ENCODE results near the gene SOCS7. TPM values are rescaled to one million over a fixed set of nuclear protein-coding genes. Genes with fewer than 3 reads are reported as not detected.

The SOCS7 gene
- total RNA-seq, 1 donor from 2014 or later, result 33.3 TPM

DNA sequence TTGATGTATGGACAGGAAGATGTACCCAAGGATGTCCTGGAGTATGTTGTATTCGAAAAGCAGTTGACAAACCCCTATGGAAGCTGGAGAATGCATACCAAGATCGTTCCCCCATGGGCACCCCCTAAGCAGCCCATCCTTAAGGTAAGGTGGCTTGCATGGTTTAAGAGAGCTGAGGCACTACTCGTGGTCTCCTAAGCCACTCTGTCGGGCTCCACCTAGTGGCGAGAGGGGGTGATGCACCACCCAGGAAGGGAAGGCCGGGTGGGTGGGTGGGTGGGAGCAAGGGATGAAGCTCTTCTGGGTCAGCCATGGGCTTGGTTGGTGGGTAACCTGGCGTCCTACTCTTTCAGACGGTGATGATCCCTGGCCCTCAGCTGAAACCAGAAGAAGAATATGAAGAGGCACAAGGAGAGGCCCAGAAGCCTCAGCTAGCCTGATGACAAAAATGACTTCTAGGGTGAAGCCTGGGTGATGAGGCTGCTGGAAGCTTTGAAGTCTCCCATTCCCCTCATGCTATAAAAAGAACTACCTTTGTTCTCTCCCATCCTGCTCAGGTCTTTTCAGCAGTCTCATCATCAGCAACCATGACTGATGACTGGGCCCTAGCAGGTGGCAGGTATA lies 29.4 kb upstream of the SOCS7 start:
- H3K27me3 Mint-ChIP-seq (ENCODE audit: unreplicated experiment), result peaks cover 2% of the 10 kb centered on the region
- no peaks in the 10 kb centered on the region for H3K36me3 Mint-ChIP-seq (ENCODE audit: unreplicated experiment)
- peaks cover 4% of the 10 kb centered on the region for H3K9me3 Mint-ChIP-seq (ENCODE audit: unreplicated experiment)
- H3K4me3 Mint-ChIP-seq (ENCODE audit: unreplicated experiment), result no peak overlapping the region
- TF ChIP-seq, protein P1, sequence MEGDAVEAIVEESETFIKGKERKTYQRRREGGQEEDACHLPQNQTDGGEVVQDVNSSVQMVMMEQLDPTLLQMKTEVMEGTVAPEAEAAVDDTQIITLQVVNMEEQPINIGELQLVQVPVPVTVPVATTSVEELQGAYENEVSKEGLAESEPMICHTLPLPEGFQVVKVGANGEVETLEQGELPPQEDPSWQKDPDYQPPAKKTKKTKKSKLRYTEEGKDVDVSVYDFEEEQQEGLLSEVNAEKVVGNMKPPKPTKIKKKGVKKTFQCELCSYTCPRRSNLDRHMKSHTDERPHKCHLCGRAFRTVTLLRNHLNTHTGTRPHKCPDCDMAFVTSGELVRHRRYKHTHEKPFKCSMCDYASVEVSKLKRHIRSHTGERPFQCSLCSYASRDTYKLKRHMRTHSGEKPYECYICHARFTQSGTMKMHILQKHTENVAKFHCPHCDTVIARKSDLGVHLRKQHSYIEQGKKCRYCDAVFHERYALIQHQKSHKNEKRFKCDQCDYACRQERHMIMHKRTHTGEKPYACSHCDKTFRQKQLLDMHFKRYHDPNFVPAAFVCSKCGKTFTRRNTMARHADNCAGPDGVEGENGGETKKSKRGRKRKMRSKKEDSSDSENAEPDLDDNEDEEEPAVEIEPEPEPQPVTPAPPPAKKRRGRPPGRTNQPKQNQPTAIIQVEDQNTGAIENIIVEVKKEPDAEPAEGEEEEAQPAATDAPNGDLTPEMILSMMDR (IDR thresholded peaks at IDR 0.05; ENCODE audit: partially characterized antibody, unreplicated experiment), result peak; percentile 85
- H3K4me1 Mint-ChIP-seq (ENCODE audit: low read depth, unreplicated experiment), result peaks cover 10% of the 10 kb centered on the region
- H3K27ac Mint-ChIP-seq (ENCODE audit: unreplicated experiment), result no peak overlapping the region
- peak; percentile 83 for DNase-seq

DNA sequence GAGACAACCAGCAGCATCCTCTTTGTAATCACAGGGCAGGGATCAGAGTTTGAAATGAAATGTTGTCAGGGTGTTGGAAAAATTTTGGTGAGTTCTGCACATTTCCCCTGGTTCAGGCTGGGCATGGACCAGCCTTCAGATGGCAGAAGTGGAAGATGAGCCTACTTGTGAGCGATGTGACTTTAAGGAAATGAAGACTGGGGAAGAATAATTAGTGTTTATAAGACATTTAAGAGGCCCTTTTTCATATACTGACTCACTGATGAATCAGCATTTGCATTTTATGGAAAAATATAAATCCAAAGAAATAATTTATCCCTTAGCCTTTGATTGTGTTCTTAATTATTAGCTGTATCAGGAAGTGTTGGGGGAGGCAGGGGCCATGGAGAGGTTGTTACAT lies 28.7 kb upstream of the SOCS7 start:
- no peak for DNase-seq
- no peak overlapping the region for H3K27ac Mint-ChIP-seq (ENCODE audit: unreplicated experiment)
- no peak overlapping the region for H3K4me3 Mint-ChIP-seq (ENCODE audit: unreplicated experiment)
- TF ChIP-seq, protein P1 (IDR thresholded peaks at IDR 0.05; ENCODE audit: partially characterized antibody, unreplicated experiment), result no peak
- H3K36me3 Mint-ChIP-seq (ENCODE audit: unreplicated experiment), result no peaks in the 10 kb centered on the region
- peaks cover 2% of the 10 kb centered on the region for H3K27me3 Mint-ChIP-seq (ENCODE audit: unreplicated experiment)
- peaks cover 4% of the 10 kb centered on the region for H3K9me3 Mint-ChIP-seq (ENCODE audit: unreplicated experiment)
- peaks cover 11% of the 10 kb centered on the region for H3K4me1 Mint-ChIP-seq (ENCODE audit: low read depth, unreplicated experiment)

DNA sequence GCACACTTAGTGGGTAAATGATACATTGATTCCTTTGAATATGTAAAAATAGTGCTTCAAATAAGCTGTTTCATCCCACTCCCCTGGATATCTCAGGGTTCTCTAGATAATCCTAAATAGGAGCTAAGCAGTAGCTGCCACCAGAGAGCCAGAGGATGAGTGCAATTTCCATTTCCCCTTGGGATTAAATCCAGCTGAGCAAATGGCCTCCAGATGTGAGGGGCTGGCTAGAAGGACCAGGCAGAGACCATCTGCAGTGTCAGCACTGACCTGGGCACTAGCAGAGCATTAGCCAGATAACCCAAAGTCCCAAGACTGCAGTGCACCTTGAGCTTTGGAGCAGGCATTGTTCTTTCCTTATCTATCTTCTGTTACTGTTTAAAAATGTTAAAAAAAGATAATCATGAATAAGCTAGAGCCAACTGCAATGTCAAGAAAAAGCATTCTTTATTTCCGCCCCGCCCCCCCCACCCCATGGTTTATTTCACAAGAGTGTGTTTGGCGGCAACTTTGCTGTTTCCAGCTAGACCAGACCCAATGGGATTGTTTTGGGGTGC lies 27.4 kb upstream of the SOCS7 start:
- DNase-seq, result no peak
- H3K27me3 Mint-ChIP-seq (ENCODE audit: unreplicated experiment), result peaks cover 2% of the 10 kb centered on the region
- no peak overlapping the region for H3K4me3 Mint-ChIP-seq (ENCODE audit: unreplicated experiment)
- H3K9me3 Mint-ChIP-seq (ENCODE audit: unreplicated experiment), result peaks cover 2% of the 10 kb centered on the region
- no peak overlapping the region for H3K27ac Mint-ChIP-seq (ENCODE audit: unreplicated experiment)
- H3K36me3 Mint-ChIP-seq (ENCODE audit: unreplicated experiment), result no peaks in the 10 kb centered on the region
- TF ChIP-seq, protein P1 (IDR thresholded peaks at IDR 0.05; ENCODE audit: partially characterized antibody, unreplicated experiment), result no peak
- H3K4me1 Mint-ChIP-seq (ENCODE audit: low read depth, unreplicated experiment), result peaks cover 11% of the 10 kb centered on the region

DNA sequence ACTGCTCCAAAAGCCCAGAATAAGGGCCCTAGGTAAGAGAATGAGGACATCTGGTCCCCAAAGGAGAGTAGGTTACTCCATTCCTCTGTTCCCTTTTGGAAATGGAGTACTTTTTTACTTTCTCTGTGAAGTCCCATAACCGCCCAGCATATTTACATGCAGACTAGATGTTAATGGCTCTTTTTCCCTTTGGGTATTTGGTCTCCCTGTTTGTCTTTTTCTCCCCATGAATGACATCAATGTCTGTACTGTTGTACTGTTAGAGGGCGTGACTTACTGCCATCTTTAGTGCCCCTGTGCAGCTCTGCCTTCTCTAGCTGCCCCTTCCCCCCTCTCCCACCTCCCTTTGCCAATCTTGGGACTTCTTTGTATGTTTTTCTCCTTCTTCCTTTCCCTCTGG lies 26.9 kb upstream of the SOCS7 start:
- Mint-ChIP-seq H3K4me3 (ENCODE audit: unreplicated experiment) (no peak overlapping the region), H3K9me3 (ENCODE audit: unreplicated experiment) (peaks cover 2% of the 10 kb centered on the region), H3K4me1 (ENCODE audit: low read depth, unreplicated experiment) (peaks cover 14% of the 10 kb centered on the region), H3K27ac (ENCODE audit: unreplicated experiment) (peak overlapping the region; percentile 59), H3K27me3 (ENCODE audit: unreplicated experiment) (peaks cover 2% of the 10 kb centered on the region), H3K36me3 (ENCODE audit: unreplicated experiment) (no peaks in the 10 kb centered on the region)
- TF ChIP-seq, protein P1 (IDR thresholded peaks at IDR 0.05; ENCODE audit: partially characterized antibody, unreplicated experiment), result no peak
- DNase-seq, result no peak

DNA sequence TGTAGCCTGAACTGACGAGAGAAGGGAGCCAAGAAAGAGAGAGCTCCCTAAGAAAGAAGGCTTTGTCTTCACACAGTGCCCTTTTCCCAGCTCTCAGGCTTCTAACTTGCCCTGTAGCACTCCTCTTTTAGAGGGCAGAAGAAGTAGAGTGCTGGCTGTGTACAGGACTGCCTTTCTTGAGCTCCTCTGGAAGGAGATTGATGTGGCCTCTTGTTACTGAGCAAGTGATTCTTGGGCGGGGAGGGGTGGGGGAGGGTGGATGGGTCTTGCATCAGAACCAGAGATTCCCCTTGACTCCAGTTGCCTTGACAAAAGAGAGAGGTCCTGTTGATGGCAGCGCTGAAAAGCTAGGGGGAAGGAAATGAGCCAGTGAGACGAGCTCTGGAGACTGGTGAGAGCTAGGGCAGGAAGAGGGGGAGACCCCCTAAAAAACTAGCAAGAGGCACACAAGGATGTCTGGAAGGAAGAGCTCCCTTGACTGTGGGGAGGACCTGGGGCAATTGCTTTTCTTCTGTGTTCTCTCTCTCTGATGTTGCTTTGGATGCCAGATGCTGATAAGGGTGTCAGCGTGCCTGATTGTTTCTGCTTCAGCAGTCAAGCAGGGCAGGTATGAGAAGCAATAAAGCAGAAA lies 26.3 kb upstream of the SOCS7 start:
- Mint-ChIP-seq H3K4me1 (ENCODE audit: low read depth, unreplicated experiment) (peaks cover 16% of the 10 kb centered on the region), H3K27me3 (ENCODE audit: unreplicated experiment) (peaks cover 2% of the 10 kb centered on the region)
- no peak for DNase-seq

More for the DNA sequence above, 26.3 kb upstream of the SOCS7 start:
- Mint-ChIP-seq H3K4me3 (ENCODE audit: unreplicated experiment) (peak overlapping the region; percentile 60), H3K36me3 (ENCODE audit: unreplicated experiment) (no peaks in the 10 kb centered on the region), H3K9me3 (ENCODE audit: unreplicated experiment) (peaks cover 2% of the 10 kb centered on the region), H3K27ac (ENCODE audit: unreplicated experiment) (peak overlapping the region; percentile 59)
- TF ChIP-seq, protein P1 (IDR thresholded peaks at IDR 0.05; ENCODE audit: partially characterized antibody, unreplicated experiment), result no peak
